Pancreas (tissue), 10 donors: ENCODE results near the gene SYNDIG1. TPM values are rescaled to one million over a fixed set of nuclear protein-coding genes. Genes with fewer than 3 reads are reported as not detected.

ENCODE experiments used
- ATAC-seq, 4 donors: fragments of 200-7000 bp; cut with Tn5 transposase; one replicate each; pipeline versions ENCODE4 v1.8.0 to v1.9.1; 2020; ENCODE audit warnings: mild to moderate bottlenecking in 4 of 4, moderate library complexity in 4 of 4
- DNase-seq, 6 donors: peaks; one replicate each; pipeline ENCODE4 v3.0.0-alpha.2; 2020
- FAIRE-seq: peaks from 2 replicates; lab custom pipeline; 2012; peaks lifted over from hg19 to GRCh38; lab: Jason Lieb, UNC
- H3K27ac ChIP-seq, 4 donors: fragments of 200-600 bp; sonication (generic); 1 replicate in 3 of 4; 2 replicates in 1 of 4; pipeline versions ENCODE4 v1.5.0 to v1.8.0; 2020
- H3K27me3 ChIP-seq, 4 donors: fragments of 200-600 bp; one replicate each; pipeline ENCODE4 v1.8.0; 2021
- H3K36me3 ChIP-seq, 3 donors: fragments of 200-600 bp; sonication (generic) in 1 of 3; one replicate each; pipeline versions ENCODE4 v1.5.0 to v1.8.0; 2020 to 2021
- H3K4me1 ChIP-seq, 3 donors: fragments of 200-600 bp; one replicate each; pipeline ENCODE4 v1.8.0; 2021
- H3K4me3 ChIP-seq, 4 donors: fragments of 200-600 bp; sonication (generic) in 2 of 4; one replicate each; pipeline versions ENCODE4 v1.5.0 to v1.8.0; 2020 to 2021
- H3K9me3 ChIP-seq, 4 donors: fragments of 200-600 bp; one replicate each; pipeline ENCODE4 v1.8.0; 2021
- WGBS, 2 donors: extraction: QIAGEN DNeasy Blood & Tissue Kit; methylation state at CpG; one replicate each; pipeline ENCODE4 v1.1.7; 2013; 5-methylcytosine and 5-hydroxymethylcytosine counted together
- intact Hi-C, 3 donors: fragments of 100-400 bp; cut with DNase I; formaldehyde crosslinking; loops; one replicate each; pipeline versions ENCODE4 v1.11.1 to v1.14.2; 2022
- polyA plus RNA-seq, 2 donors: library from polyadenylated mRNA; stranded (reverse); fragments of 200-250 nt; gene quantifications; one replicate each; pipeline ENCODE4 v1.2.3, GENCODE V29; 2013
- total RNA-seq, 6 donors: library from RNA; stranded (reverse); fragmentation: NEBNext Ultra II Directional in 4 of 6; extraction: Animal tissue kit (Norgen Biotek cat#: 25700) in 4 of 6; gene quantifications; one replicate each; pipeline versions ENCODE4 v1.2.1 to v1.2.4, GENCODE V29; 2021 to 2023
- TF ChIP-seq, protein P1 (sequence below), 4 donors: fragments of 200-600 bp; sonication (generic) in 3 of 4; IDR thresholded peaks; one replicate each; pipeline versions ENCODE4 v1.5.0 to v1.8.0; 2021; ENCODE audit warnings: antibody characterized with exemption in 4 of 4
- donor health status: healthy with polysubstance abuse.
- donor health status: DM: no; HTN: no; CAD: no; lungs with moderate emphysema.
- donor health status: DM: no; HTN: no; CAD: no.
- donor health status: control.
- donor health status: control.
- donor health status: Bipolar disorder and iron deficiency.
- donor health status: DM: yes; HTN: yes; CAD: no.
- donor health status: DM: no; HTN: no; CAD: no.
- donor health status: DM: no; HTN: no; CAD: no.
- donor health status: DM: yes; HTN: yes; CAD: no.

Gene SYNDIG1
- total and polyA plus RNA-seq, 8 donors, result 0.04 to 0.46 (median 0.23) TPM; not detected in 1

- Histone ChIP-seq H3K4me1 (no peaks in the 10 kb centered on the region), H3K27ac (no peak overlapping the region), H3K9me3 (no peaks in the 10 kb centered on the region), H3K27me3 (no peaks in the 10 kb centered on the region), H3K36me3 (no peaks in the 10 kb centered on the region), H3K4me3 (no peak overlapping the region)
- DNase-seq, result no peak
- no peak for FAIRE-seq
- WGBS, 2 donors, result 63 to 75% methylated on average over 6 of the region's 6 CpGs
- intact Hi-C loops, result no loop called here
- TF ChIP-seq, protein P1, sequence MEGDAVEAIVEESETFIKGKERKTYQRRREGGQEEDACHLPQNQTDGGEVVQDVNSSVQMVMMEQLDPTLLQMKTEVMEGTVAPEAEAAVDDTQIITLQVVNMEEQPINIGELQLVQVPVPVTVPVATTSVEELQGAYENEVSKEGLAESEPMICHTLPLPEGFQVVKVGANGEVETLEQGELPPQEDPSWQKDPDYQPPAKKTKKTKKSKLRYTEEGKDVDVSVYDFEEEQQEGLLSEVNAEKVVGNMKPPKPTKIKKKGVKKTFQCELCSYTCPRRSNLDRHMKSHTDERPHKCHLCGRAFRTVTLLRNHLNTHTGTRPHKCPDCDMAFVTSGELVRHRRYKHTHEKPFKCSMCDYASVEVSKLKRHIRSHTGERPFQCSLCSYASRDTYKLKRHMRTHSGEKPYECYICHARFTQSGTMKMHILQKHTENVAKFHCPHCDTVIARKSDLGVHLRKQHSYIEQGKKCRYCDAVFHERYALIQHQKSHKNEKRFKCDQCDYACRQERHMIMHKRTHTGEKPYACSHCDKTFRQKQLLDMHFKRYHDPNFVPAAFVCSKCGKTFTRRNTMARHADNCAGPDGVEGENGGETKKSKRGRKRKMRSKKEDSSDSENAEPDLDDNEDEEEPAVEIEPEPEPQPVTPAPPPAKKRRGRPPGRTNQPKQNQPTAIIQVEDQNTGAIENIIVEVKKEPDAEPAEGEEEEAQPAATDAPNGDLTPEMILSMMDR (IDR thresholded peaks at IDR 0.05), result no peak
- no peak for ATAC-seq
These were observed 62.4 kb downstream of the SYNDIG1 start for GRCh38 chr20:24531631-24532419.

GRCh38 chr20:24533449-24533848 lies 64.0 kb downstream of the SYNDIG1 start:
- Histone ChIP-seq H3K27me3 (no peaks in the 10 kb centered on the region), H3K9me3 (no peaks in the 10 kb centered on the region), H3K4me1 (no peaks in the 10 kb centered on the region), H3K36me3 (no peaks in the 10 kb centered on the region), H3K27ac (no peak overlapping the region), H3K4me3 (no peak overlapping the region)
- WGBS, 2 donors, result 70 to 77% methylated on average over 8 of the region's 8 CpGs
- TF ChIP-seq, protein P1 (IDR thresholded peaks at IDR 0.05), result no peak
- no peak for FAIRE-seq
- peak in 1 of 6 donors; percentile 28 for DNase-seq
- ATAC-seq, result no peak
- intact Hi-C loops, result no loop called here

DNA sequence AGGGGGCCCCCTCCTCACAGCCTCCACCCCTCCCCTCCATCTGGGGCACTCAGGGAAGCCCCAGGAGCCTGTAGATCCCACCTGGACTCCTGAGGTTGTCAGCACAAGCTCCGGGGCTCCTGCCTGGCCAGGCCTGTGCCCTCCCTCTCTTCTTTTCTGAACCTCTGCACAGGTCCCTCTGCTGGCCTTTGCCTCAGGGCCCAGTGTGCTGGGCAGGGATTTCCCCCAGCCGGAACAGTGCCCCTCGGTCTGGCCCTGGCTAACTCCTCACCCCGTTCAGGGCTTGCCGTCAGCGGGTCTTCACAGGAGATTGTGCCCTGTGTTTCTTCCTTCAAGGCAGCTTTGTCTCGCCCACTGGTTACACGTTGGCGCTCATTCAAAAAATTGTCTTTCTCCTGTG lies 64.9 kb downstream of the SYNDIG1 start:
- Histone ChIP-seq H3K4me3 (no peak overlapping the region), H3K36me3 (no peaks in the 10 kb centered on the region), H3K9me3 (no peaks in the 10 kb centered on the region), H3K27me3 (no peaks in the 10 kb centered on the region), H3K4me1 (no peaks in the 10 kb centered on the region), H3K27ac (no peak overlapping the region)
- no peak for FAIRE-seq
- no peak for DNase-seq
- 74 to 82% methylated on average over 9 of the region's 9 CpGs for WGBS, 2 donors
- ATAC-seq, result no peak
- TF ChIP-seq, protein P1 (IDR thresholded peaks at IDR 0.05), result no peak
- intact Hi-C loops, result no loop called here

DNA sequence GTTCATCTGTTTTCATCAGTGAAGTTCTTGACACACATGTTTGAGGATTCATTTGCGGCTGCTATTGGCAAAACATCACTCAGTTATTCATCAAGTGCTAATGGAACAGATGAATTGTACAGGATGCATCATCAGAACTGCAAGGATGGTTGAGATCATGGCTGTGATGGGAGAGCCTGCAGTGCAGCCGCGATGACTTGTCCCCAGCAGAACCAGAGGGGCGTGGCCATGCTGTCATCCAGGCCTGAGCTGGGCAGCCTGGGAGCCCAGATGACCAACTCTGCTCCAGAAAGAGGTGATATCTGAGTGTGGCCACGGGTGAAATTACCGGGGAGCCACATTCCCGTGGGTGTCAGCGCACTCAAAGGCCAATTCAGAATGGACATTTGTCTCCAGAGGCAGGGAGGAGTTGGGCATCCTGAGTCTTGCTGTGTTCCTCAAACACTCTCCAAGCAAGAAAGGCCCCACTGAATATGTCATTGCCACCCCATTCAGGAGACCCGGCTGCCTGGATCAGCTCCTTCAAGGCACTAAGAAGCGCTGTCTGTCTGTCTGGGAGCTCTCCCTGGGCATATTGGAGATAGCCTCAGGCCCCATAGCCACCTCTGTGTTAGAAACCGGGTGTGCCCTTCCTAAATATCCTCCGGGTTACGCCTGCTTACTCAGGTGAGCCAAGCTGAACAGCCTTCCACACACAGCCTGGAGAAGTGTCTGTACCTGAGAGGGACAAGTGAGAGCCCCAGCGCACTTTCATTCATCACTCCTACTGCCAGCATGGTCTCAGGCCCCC lies 66.7 kb downstream of the SYNDIG1 start:
- H3K4me3 ChIP-seq, result no peak overlapping the region
- TF ChIP-seq, protein P1 (IDR thresholded peaks at IDR 0.05), result no peak
- WGBS, 2 donors, result 73 to 84% methylated on average over 14 of the region's 14 CpGs
- FAIRE-seq, result no peak
- ATAC-seq, result no peak
- H3K36me3 ChIP-seq, result no peaks in the 10 kb centered on the region
- H3K4me1 ChIP-seq, result no peaks in the 10 kb centered on the region
- no peaks in the 10 kb centered on the region for H3K27me3 ChIP-seq
- no peak overlapping the region for H3K27ac ChIP-seq
- no peaks in the 10 kb centered on the region for H3K9me3 ChIP-seq
- intact Hi-C loops, result no loop called here
- no peak for DNase-seq
